Measurements from ENCODE around the gene GNAL.

Gene GNAL

DNA sequence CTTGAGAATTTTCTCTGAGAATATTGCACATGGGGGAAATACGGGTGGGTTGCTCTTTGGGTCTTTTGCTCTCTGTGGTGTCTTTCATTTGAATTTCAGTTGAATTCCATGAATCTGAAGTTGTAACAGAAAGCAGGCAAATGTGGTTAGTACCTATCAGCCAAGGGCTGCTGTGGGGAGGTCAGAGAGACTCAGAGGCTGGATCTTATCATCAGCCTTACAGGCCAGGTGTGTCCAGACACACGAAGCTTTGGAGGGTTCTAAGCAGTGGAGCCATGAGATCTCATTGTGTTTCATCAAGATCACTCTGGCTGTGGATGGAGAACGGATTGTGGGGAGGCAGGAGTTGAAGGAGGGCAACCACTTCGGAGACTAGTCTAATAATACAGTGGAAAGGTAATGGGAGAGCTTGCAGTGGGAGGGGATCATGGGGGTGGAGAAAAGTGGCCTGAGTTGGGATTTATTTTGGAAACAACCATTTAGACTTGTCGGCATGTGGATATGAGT is 68.1 kb downstream of the GNAL start:
- H3K4me3 ChIP-seq (ENCODE audit: insufficient read depth, low read length, poor library complexity, severe bottlenecking) = no peak overlapping the region
- no peaks in the 10 kb centered on the region for H3K27me3 ChIP-seq (ENCODE audit: low read length)
- no peaks in the 10 kb centered on the region for H4K20me1 ChIP-seq (ENCODE audit: low read depth, low read length)
- no peak overlapping the region for H3K4me2 ChIP-seq (ENCODE audit: low read depth, low read length, poor library complexity, severe bottlenecking)
- no peaks in the 10 kb centered on the region for H3K9me2 ChIP-seq (replicated peaks; ENCODE audit: insufficient read depth, low read length)
- TF ChIP-seq, protein P1, sequence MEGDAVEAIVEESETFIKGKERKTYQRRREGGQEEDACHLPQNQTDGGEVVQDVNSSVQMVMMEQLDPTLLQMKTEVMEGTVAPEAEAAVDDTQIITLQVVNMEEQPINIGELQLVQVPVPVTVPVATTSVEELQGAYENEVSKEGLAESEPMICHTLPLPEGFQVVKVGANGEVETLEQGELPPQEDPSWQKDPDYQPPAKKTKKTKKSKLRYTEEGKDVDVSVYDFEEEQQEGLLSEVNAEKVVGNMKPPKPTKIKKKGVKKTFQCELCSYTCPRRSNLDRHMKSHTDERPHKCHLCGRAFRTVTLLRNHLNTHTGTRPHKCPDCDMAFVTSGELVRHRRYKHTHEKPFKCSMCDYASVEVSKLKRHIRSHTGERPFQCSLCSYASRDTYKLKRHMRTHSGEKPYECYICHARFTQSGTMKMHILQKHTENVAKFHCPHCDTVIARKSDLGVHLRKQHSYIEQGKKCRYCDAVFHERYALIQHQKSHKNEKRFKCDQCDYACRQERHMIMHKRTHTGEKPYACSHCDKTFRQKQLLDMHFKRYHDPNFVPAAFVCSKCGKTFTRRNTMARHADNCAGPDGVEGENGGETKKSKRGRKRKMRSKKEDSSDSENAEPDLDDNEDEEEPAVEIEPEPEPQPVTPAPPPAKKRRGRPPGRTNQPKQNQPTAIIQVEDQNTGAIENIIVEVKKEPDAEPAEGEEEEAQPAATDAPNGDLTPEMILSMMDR (IDR thresholded peaks at IDR 0.05; ENCODE audit: insufficient read depth, low read length, poor library complexity, severe bottlenecking) = no peak
- no peak for TF ChIP-seq EZH2phosphoT487 (conservative IDR thresholded peaks at IDR 0.05; ENCODE audit: low read length)
- H3K9me3 ChIP-seq (ENCODE audit: insufficient read depth, low read length) = no peaks in the 10 kb centered on the region
- no peak overlapping the region for H2AFZ ChIP-seq (ENCODE audit: low read depth, low read length, severe bottlenecking)
- H3K36me3 ChIP-seq (ENCODE audit: low read length) = no peaks in the 10 kb centered on the region
- H3K9ac ChIP-seq (ENCODE audit: low read length) = no peak overlapping the region
- no peak overlapping the region for H3K27ac ChIP-seq (ENCODE audit: low read depth, low read length)
- no peaks in the 10 kb centered on the region for H3F3A ChIP-seq (ENCODE audit: insufficient read depth)
- no peaks in the 10 kb centered on the region for H3K79me2 ChIP-seq (ENCODE audit: insufficient read depth, low read length)

DNA sequence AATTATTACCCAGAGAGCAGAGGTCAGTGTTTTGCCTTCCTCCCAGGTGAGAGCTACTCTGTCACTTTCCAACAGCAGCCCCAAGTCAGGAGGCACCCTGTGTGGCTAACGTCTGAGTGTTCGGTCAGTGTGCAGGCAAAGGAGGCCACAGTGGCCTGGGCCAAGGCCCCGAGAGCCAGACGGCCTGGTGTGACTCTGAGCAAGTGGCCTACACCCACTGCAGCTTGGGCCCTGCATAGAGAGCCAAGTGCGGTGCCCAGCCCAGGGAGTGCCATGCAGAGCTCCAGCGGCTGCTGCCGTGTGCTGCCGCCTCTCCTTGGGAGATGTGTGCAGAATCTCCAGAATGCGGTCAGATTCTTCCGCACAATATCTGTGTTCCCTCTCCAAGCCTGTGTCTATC is 70.4 kb downstream of the GNAL start:
- Histone ChIP-seq H3K9me2 (replicated peaks; ENCODE audit: insufficient read depth, low read length) (no peaks in the 10 kb centered on the region), H3K9me3 (ENCODE audit: insufficient read depth, low read length) (no peaks in the 10 kb centered on the region), H2AFZ (ENCODE audit: low read depth, low read length, severe bottlenecking) (no peak overlapping the region), H3K27ac (ENCODE audit: low read depth, low read length) (no peak overlapping the region), H3F3A (ENCODE audit: insufficient read depth) (no peaks in the 10 kb centered on the region), H3K9ac (ENCODE audit: low read length) (no peak overlapping the region), H3K79me2 (ENCODE audit: insufficient read depth, low read length) (no peaks in the 10 kb centered on the region), H3K4me3 (ENCODE audit: insufficient read depth, low read length, poor library complexity, severe bottlenecking) (no peak overlapping the region), H3K4me2 (ENCODE audit: low read depth, low read length, poor library complexity, severe bottlenecking) (no peak overlapping the region), H3K36me3 (ENCODE audit: low read length) (no peaks in the 10 kb centered on the region), H4K20me1 (ENCODE audit: low read depth, low read length) (no peaks in the 10 kb centered on the region), H3K27me3 (ENCODE audit: low read length) (no peaks in the 10 kb centered on the region)
- TF ChIP-seq, protein P1 (IDR thresholded peaks at IDR 0.05; ENCODE audit: insufficient read depth, low read length, poor library complexity, severe bottlenecking) = no peak
- no peak for TF ChIP-seq EZH2phosphoT487 (conservative IDR thresholded peaks at IDR 0.05; ENCODE audit: low read length)

DNA sequence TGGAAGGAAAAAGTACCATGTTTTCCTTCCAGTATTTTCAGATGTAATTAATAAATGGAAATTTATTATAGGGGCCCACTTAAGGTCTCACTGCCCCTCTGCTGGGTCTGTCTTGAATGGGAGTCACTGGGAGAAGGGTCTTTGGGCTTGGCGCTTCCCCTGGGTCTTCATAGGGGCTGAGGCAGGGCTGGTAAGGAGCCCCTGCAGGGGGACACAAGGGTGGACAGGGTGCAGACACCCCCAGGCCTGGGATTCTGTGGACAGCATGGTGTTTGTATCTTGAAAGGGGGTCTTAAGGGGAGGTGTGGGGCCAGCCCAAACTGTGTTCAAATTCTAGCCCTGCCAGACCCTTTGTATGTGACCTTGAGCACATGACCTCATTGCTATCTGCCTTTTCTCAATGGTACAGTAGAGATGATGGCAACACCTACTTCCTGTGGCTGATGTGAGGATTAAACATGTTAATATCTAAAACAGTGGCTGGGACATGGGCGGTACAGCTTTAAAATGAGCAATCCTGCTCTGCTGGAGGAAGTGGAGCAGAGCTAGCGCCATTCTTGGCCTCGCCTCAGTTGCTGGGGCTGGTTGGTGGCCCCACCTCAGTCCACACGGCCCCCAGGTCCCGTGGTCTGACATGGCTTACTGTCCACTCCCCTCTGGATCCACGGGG is 71.6 kb downstream of the GNAL start:
- no peaks in the 10 kb centered on the region for H4K20me1 ChIP-seq (ENCODE audit: low read depth, low read length)
- no peaks in the 10 kb centered on the region for H3K9me2 ChIP-seq (replicated peaks; ENCODE audit: insufficient read depth, low read length)
- no peak overlapping the region for H2AFZ ChIP-seq (ENCODE audit: low read depth, low read length, severe bottlenecking)
- no peaks in the 10 kb centered on the region for H3K27me3 ChIP-seq (ENCODE audit: low read length)
- H3K4me3 ChIP-seq (ENCODE audit: insufficient read depth, low read length, poor library complexity, severe bottlenecking) = no peak overlapping the region
- H3K9me3 ChIP-seq (ENCODE audit: insufficient read depth, low read length) = no peaks in the 10 kb centered on the region
- H3K36me3 ChIP-seq (ENCODE audit: low read length) = no peaks in the 10 kb centered on the region
- H3K79me2 ChIP-seq (ENCODE audit: insufficient read depth, low read length) = no peaks in the 10 kb centered on the region
- H3K9ac ChIP-seq (ENCODE audit: low read length) = no peak overlapping the region
- H3K27ac ChIP-seq (ENCODE audit: low read depth, low read length) = no peak overlapping the region
- no peak for TF ChIP-seq EZH2phosphoT487 (conservative IDR thresholded peaks at IDR 0.05; ENCODE audit: low read length)
- TF ChIP-seq, protein P1 (IDR thresholded peaks at IDR 0.05; ENCODE audit: insufficient read depth, low read length, poor library complexity, severe bottlenecking) = no peak
- no peaks in the 10 kb centered on the region for H3F3A ChIP-seq (ENCODE audit: insufficient read depth)
- H3K4me2 ChIP-seq (ENCODE audit: low read depth, low read length, poor library complexity, severe bottlenecking) = no peak overlapping the region
